Chondrocyte (in vitro differentiated cells): ENCODE data around the gene LIN7C. TPM values are rescaled to one million over a fixed set of nuclear protein-coding genes. Genes with fewer than 3 reads are reported as not detected.

Experiments
- DNase-seq: peaks from one replicate; pipeline ENCODE4 v3.0.0; 2021; ENCODE audit warnings: mixed read lengths, low spot score
- H3K27ac Mint-ChIP-seq: one replicate; pipeline ENCODE4 v1.8.0; 2021; ENCODE audit warnings: mild to moderate bottlenecking, moderate library complexity, mixed read lengths; ENCODE audit not compliant: unreplicated experiment
- H3K27me3 Mint-ChIP-seq: 2 replicates; pipeline ENCODE4 v1.8.0; 2021; ENCODE audit warnings: low read depth, mixed read lengths
- H3K36me3 Mint-ChIP-seq: 2 replicates; pipeline ENCODE4 v1.8.0; 2021; ENCODE audit warnings: low read depth, mixed read lengths
- H3K4me1 Mint-ChIP-seq: 2 replicates; pipeline ENCODE4 v1.8.0; 2021; ENCODE audit warnings: low read depth, mild to moderate bottlenecking, mixed read lengths
- H3K4me3 Mint-ChIP-seq: one replicate; pipeline ENCODE4 v1.8.0; 2021; ENCODE audit warnings: mild to moderate bottlenecking, moderate library complexity, mixed read lengths; ENCODE audit not compliant: unreplicated experiment
- H3K9me3 Mint-ChIP-seq: 2 replicates; pipeline ENCODE4 v1.8.0; 2021; ENCODE audit warnings: low read depth, mixed read lengths
- CTCF ChIP-seq: fragments of 200-600 bp; sonication (generic); IDR thresholded peaks from 2 replicates; pipeline ENCODE4 v1.5.0; 2021; ENCODE audit warnings: antibody characterized with exemption, mild to moderate bottlenecking, moderate library complexity
- total RNA-seq: library from RNA; stranded (reverse); gene quantifications from 3 replicates; pipeline ENCODE4 v1.2.1, GENCODE V29; 2021

LIN7C gene
- total RNA-seq, 1 donor from 2014 or later, result 20.4 TPM

DNA sequence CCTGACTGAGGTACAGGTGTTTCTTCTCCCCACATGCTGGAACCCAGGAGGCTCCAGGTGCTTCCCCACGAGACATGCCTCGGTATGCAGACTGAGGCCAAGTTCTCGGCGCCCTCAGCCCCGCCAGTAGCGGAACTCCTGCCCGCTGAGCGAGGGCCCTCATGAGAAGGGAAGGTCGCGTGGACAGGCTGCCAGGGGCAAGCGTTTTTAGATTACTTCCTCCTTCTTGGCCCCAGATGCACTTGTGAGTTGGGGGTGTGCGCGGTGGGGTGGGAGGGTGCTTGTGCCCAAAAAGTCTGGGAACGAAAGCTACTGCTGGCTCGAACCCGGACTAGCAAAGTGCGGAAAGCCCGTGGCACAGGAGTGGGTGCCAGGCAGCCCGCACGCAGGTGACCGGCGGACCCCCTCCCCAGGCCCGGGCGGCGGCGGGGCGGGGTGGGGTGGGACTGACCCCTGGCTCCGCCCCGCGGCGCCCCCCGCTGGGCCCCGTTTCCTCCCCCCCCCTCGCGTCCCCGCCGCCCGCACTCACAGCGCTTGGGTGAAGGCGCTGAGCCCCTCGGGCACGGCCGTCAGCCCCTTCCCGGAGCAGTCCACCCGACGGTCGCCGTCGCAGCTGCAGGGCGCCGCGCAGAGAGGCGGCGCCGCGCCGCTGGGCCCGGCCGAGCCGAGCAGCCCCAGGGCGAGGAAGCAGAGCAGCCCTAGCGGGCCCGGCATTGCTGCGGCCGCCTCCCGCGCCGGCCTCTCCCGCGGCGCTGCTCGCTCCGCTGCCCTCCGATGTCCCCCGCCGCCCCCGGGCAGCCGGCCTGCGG, 34.8 kb downstream of the LIN7C start:
- no peak for DNase-seq
- no peak for TF ChIP-seq CTCF
- Mint-ChIP-seq H3K9me3 (no peaks in the 10 kb centered on the region), H3K27ac (peak overlapping the region; percentile 29), H3K4me3 (peak overlapping the region; percentile 94), H3K4me1 (peaks cover 49% of the 10 kb centered on the region), H3K27me3 (no peaks in the 10 kb centered on the region), H3K36me3 (no peaks in the 10 kb centered on the region)

DNA sequence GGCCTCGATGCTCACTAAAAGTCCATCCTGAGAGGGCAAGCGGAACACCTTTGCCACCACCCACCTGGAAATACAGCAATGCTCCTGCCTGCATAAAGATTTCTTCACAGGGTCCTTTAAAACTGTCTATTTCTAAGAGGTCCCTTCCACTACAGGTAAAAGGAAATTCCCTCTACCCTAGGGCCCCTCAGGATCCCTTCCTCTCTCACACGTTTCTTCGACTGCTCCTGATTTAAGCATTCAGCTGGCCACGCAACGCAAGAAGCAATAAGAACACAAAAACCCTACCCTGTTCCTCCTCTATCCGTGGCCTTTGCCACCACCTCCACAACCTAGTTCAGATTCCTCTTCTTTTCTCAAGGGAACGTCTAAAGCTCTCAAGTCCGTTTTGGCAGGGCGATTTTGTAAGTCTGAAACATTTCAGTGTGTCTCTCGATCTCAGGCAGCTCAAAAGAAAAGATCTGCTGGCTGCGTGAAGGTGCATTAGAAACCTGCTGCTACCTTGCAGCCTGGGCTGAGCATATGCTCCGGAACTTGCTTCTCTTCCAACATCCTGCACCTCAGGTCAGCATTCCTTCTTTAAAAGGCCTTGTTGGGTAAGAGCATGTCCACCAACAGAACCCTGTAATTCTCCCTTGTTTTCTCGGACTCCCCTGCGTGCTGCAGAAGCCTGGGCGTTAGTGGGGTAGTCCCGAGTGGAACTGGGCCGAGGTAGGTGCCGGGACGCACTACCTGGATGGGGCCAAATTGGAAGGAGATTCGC, 35.6 kb downstream of the LIN7C start:
- Mint-ChIP-seq H3K27ac (peak overlapping the region; percentile 29), H3K27me3 (no peaks in the 10 kb centered on the region), H3K4me1 (peaks cover 56% of the 10 kb centered on the region), H3K9me3 (no peaks in the 10 kb centered on the region), H3K4me3 (peak overlapping the region; percentile 74), H3K36me3 (no peaks in the 10 kb centered on the region)
- TF ChIP-seq CTCF, result no peak
- DNase-seq, result no peak

GRCh38 chr11:27470166-27470565, 36.4 kb downstream of the LIN7C start:
- Mint-ChIP-seq H3K27me3 (no peaks in the 10 kb centered on the region), H3K4me1 (peaks cover 65% of the 10 kb centered on the region), H3K36me3 (no peaks in the 10 kb centered on the region), H3K4me3 (peak overlapping the region; percentile 74), H3K9me3 (no peaks in the 10 kb centered on the region), H3K27ac (no peak overlapping the region)
- no peak for DNase-seq
- no peak for TF ChIP-seq CTCF

- Mint-ChIP-seq H3K9me3 (no peaks in the 10 kb centered on the region), H3K27ac (peak overlapping the region; percentile 82), H3K27me3 (no peaks in the 10 kb centered on the region), H3K4me1 (peaks cover 75% of the 10 kb centered on the region), H3K36me3 (no peaks in the 10 kb centered on the region), H3K4me3 (peak overlapping the region; percentile 74)
- DNase-seq, result no peak
- no peak for TF ChIP-seq CTCF
These were observed 37.4 kb downstream of the LIN7C start for GRCh38 chr11:27468995-27469695.
